EL (cell line): ENCODE measurements around the gene CPN2.

Experiments used
- DNase-seq: peaks from one replicate; pipeline ENCODE4 v3.0.0-alpha.2; 2016

The CPN2 gene

GRCh38 chr3:194350726-194351071, 429 bp downstream of the CPN2 start:
- no peak for DNase-seq

GRCh38 chr3:194348354-194348753, 2.8 kb downstream of the CPN2 start:
- DNase-seq = no peak

- DNase-seq = no peak
Measured at GRCh38 chr3:194346621-194347020, 4.5 kb downstream of the CPN2 start.

- DNase-seq = no peak
Measured at GRCh38 chr3:194346035-194346434, 5.1 kb downstream of the CPN2 start.

- peak; percentile 66 for DNase-seq
Measured at GRCh38 chr3:194344012-194344411, 7.1 kb downstream of the CPN2 start.

- no peak for DNase-seq
Measured at GRCh38 chr3:194343561-194343893, 7.6 kb downstream of the CPN2 start.

- DNase-seq = no peak
Measured at GRCh38 chr3:194342861-194343560, 8.1 kb downstream of the CPN2 start.

GRCh38 chr3:194340757-194341400, 10.2 kb downstream of the CPN2 start:
- DNase-seq = no peak

GRCh38 chr3:194339840-194340239, 11.3 kb downstream of the CPN2 start:
- no peak for DNase-seq

- no peak for DNase-seq
Measured at GRCh38 chr3:194339356-194339755, 11.8 kb downstream of the CPN2 start.

GRCh38 chr3:194337965-194338753, 13.0 kb downstream of the CPN2 start:
- DNase-seq = no peak

GRCh38 chr3:194336601-194337355, 14.3 kb downstream of the CPN2 start:
- no peak for DNase-seq

- no peak for DNase-seq
Measured at GRCh38 chr3:194333981-194334320, 17.2 kb downstream of the CPN2 start.

- peak; percentile 87 for DNase-seq
Measured at GRCh38 chr3:194333212-194333980, 17.7 kb downstream of the CPN2 start.

- no peak for DNase-seq
Measured at GRCh38 chr3:194332858-194333211, 18.3 kb downstream of the CPN2 start.

- peak; percentile 47 for DNase-seq
Measured at GRCh38 chr3:194330579-194330978, 20.5 kb downstream of the CPN2 start.

GRCh38 chr3:194330160-194330559, 21.0 kb downstream of the CPN2 start:
- DNase-seq = no peak

- DNase-seq = no peak
Measured at GRCh38 chr3:194329583-194329965, 21.6 kb downstream of the CPN2 start.

GRCh38 chr3:194328942-194329582, 22.1 kb downstream of the CPN2 start:
- no peak for DNase-seq

- DNase-seq = peak; percentile 65
Measured at GRCh38 chr3:194328053-194328657, 23.0 kb downstream of the CPN2 start.

GRCh38 chr3:194327218-194328052, 23.7 kb downstream of the CPN2 start:
- DNase-seq = no peak
